K562 (cell line): ENCODE measurements around the gene NET1. TPM values are rescaled to one million over a fixed set of nuclear protein-coding genes. Genes with fewer than 3 reads are reported as not detected.

ENCODE experiments used
- BRD9 ChIP-seq: fragments of 450-650 bp; IDR thresholded peaks from 2 replicates; pipeline ENCODE4 v1.6.1; 2018; ENCODE audit warnings: low read depth; ENCODE audit not compliant: partially characterized antibody
- CBFA2T2 ChIP-seq: fragments of 450-650 bp; conservative IDR thresholded peaks from 2 replicates; pipeline ENCODE4 v1.6.1; 2017; ENCODE audit warnings: mild to moderate bottlenecking
- CXXC5 ChIP-seq: fragments of 250-450 bp; sonication (Bioruptor Pico); IDR thresholded peaks from 2 replicates; pipeline ENCODE4 v1.8.0; 2022; ENCODE audit warnings: inconsistent platforms, mild to moderate bottlenecking, moderate library complexity
- GTF2F1 ChIP-seq: IDR thresholded peaks from 2 replicates; pipeline ENCODE4 v1.6.1; 2011; ENCODE audit warnings: low read depth, low read length, improper control_type of control experiment
- HDAC1 ChIP-seq, 2 experiments: fragments of 450-650 bp; IDR thresholded peaks; 2 replicates each; pipeline ENCODE4 v1.6.1; 2016 to 2017; ENCODE audit warnings: inconsistent platforms in 1 of 2, mild to moderate bottlenecking in 1 of 2, moderate library complexity in 1 of 2
- KDM4B ChIP-seq, 2 experiments: fragments of 450-650 bp in 1 of 2; sonication (generic) in 1 of 2; IDR thresholded peaks; 2 replicates each; pipeline ENCODE4 v1.6.1; 2016 to 2017; ENCODE audit warnings: borderline replicate concordance in 2 of 2, antibody characterized with exemption in 1 of 2, low read depth in 1 of 2, mild to moderate bottlenecking in 1 of 2
- KLF10 ChIP-seq: fragments of 250-450 bp; sonication (Bioruptor Pico); IDR thresholded peaks from 2 replicates; pipeline ENCODE4 v1.6.1; 2021; ENCODE audit warnings: matching md5 sums
- NONO ChIP-seq, 2 experiments: fragments of 200-400 bp in 1 of 2; fragments of 450-650 bp in 1 of 2; formaldehyde crosslinking in 1 of 2; IDR thresholded peaks; 2 replicates each; pipeline ENCODE4 v1.6.1; 2017; ENCODE audit warnings: low read depth in 2 of 2, mild to moderate bottlenecking in 2 of 2, moderate library complexity in 2 of 2, low read length in 1 of 2
- PRMT5 ChIP-seq: sonication (generic); formaldehyde crosslinking; IDR thresholded peaks from 2 replicates; pipeline ENCODE4 v1.5.0; 2020; ENCODE audit warnings: missing genetic modification reagents
- RNF2 ChIP-seq: sonication (generic); IDR thresholded peaks from 2 replicates; pipeline ENCODE4 v1.6.1; 2016
- SMARCC2 ChIP-seq: fragments of 450-650 bp; IDR thresholded peaks from 2 replicates; pipeline ENCODE4 v1.6.1; 2017; ENCODE audit warnings: antibody characterized with exemption, moderate library complexity, mild to moderate bottlenecking, low read depth
- SRSF3 ChIP-seq: fragments of 200-400 bp; formaldehyde crosslinking; IDR thresholded peaks from 2 replicates; pipeline ENCODE4 v1.6.1; 2016; ENCODE audit warnings: mild to moderate bottlenecking, low read length, moderate library complexity; ENCODE audit not compliant: insufficient read depth
- ZNF75A ChIP-seq: fragments of 450-650 bp; formaldehyde crosslinking; IDR thresholded peaks from 2 replicates; pipeline ENCODE4 v1.4.0; 2020; ENCODE audit warnings: mild to moderate bottlenecking
- ZNF766 ChIP-seq: fragments of 200-800 bp; sonication (Bioruptor generic); conservative IDR thresholded peaks from 2 replicates; pipeline ENCODE4 v1.6.1; 2016; ENCODE audit warnings: missing genetic modification characterization, missing compliant biosample characterization
- polyA plus RNA-seq, 8 experiments: library from polyadenylated mRNA; depleted of rRNA in 4 of 8; stranded (reverse) in 5 of 8; unstranded in 3 of 8; fragments of >200 nt; fragmentation: Nextera tagmentation in 2 of 8; fragmentation: Illumina TruSeq in 1 of 8; extraction: Ambion mirVana in 2 of 8; extraction: Trizol in 1 of 8; gene quantifications; 2 replicates each; pipeline versions ENCODE4 v1.2.1 to v1.2.3, GENCODE V29; 2011 to 2014; ENCODE audit warnings: inconsistent platforms in 1 of 8, missing spikeins in 1 of 8
- total RNA-seq, 7 experiments: library from RNA; depleted of rRNA in 6 of 7; stranded (reverse); fragments of >200 nt in 6 of 7; fragmentation: Illumina TruSeq in 2 of 7; extraction: Trizol in 2 of 7; gene quantifications; 2 replicates each; pipeline versions ENCODE4 v1.2.1 to v1.2.3, GENCODE V29; 2011 to 2021; ENCODE audit warnings: low replicate concordance in 1 of 7
- TF ChIP-seq, protein P1 (sequence below): fragments of 250-450 bp; sonication (Bioruptor Pico); IDR thresholded peaks from 2 replicates; pipeline ENCODE4 v1.4.0; 2020; ENCODE audit warnings: mild to moderate bottlenecking, moderate library complexity, borderline replicate concordance
- TF ChIP-seq, protein P2 (sequence below): sonication (generic); formaldehyde crosslinking; IDR thresholded peaks from 2 replicates; pipeline ENCODE4 v1.8.1; 2023; ENCODE audit warnings: mild to moderate bottlenecking, missing genetic modification reagents
- TF ChIP-seq, protein P3 (sequence below): fragments of 450-650 bp; formaldehyde crosslinking; IDR thresholded peaks from 2 replicates; pipeline ENCODE4 v1.4.0; 2020; ENCODE audit warnings: mild to moderate bottlenecking, moderate library complexity
- TF ChIP-seq, protein P4 (sequence below): fragments of 450-650 bp; conservative IDR thresholded peaks from 2 replicates; pipeline ENCODE4 v1.6.1; 2016; ENCODE audit warnings: missing genetic modification characterization, low read depth, mild to moderate bottlenecking, control low read depth, missing compliant biosample characterization

NET1 gene
- total and polyA plus RNA-seq, 9 of the 15 experiments (the other 6 are each of a cell fraction or from before 2014, with no cell fraction given): 47.4 to 258 (median 106) TPM

DNA sequence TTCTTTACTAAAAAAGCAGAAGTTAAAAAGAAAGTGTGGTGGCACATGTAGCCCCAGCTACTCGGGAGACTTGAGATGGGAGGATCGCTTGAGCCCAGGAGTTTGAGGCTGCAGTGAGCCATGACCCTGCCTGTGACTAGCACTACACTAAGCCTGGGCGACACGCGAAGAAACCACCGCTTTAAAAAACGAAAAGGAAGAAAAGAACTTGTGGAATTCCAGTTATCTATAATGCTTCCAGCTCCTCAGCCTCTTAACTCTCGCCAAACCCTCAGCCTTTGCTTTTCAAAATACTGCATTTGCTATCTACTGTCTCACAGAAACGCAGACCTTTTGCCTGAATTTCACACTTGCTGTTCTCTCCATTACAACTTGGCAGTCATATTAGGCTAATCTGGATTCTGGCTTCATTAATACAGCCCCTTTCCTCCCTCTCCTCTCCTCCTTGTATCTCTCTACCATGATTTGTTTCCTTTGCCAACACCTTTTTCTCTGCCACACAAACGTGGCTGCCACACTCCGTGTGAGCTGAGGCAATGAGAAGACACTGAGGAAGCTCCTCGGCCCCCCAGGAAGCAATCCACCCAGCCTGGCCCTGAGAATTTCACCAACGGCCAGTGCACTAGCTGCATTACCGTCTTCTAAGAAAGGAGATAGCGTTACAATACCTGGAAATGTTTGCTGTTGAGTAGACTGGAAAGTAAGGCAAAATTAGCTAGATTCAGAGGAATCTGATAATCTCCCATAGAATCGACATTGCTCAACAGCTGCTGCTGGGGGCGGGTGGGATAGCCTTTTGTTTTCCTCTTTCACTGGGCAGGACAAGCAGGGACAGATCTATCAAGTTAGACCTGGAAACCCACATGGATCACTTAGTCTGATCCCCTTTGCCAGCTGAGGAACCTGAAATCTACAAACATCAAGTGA is 49.8 kb downstream of the NET1 start (continued):
- TF ChIP-seq BRD9: peak; percentile 31
- TF ChIP-seq CBFA2T2: no peak
- no peak for TF ChIP-seq SRSF3
- TF ChIP-seq PRMT5 (CRISPR knock-in tag): no peak
- no peak for TF ChIP-seq GTF2F1
- TF ChIP-seq, protein P1, sequence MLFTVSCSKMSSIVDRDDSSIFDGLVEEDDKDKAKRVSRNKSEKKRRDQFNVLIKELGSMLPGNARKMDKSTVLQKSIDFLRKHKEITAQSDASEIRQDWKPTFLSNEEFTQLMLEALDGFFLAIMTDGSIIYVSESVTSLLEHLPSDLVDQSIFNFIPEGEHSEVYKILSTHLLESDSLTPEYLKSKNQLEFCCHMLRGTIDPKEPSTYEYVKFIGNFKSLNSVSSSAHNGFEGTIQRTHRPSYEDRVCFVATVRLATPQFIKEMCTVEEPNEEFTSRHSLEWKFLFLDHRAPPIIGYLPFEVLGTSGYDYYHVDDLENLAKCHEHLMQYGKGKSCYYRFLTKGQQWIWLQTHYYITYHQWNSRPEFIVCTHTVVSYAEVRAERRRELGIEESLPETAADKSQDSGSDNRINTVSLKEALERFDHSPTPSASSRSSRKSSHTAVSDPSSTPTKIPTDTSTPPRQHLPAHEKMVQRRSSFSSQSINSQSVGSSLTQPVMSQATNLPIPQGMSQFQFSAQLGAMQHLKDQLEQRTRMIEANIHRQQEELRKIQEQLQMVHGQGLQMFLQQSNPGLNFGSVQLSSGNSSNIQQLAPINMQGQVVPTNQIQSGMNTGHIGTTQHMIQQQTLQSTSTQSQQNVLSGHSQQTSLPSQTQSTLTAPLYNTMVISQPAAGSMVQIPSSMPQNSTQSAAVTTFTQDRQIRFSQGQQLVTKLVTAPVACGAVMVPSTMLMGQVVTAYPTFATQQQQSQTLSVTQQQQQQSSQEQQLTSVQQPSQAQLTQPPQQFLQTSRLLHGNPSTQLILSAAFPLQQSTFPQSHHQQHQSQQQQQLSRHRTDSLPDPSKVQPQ (CRISPR knock-in tag): no peak
- no peak for TF ChIP-seq KLF10 (CRISPR knock-in tag)
- TF ChIP-seq, protein P2, sequence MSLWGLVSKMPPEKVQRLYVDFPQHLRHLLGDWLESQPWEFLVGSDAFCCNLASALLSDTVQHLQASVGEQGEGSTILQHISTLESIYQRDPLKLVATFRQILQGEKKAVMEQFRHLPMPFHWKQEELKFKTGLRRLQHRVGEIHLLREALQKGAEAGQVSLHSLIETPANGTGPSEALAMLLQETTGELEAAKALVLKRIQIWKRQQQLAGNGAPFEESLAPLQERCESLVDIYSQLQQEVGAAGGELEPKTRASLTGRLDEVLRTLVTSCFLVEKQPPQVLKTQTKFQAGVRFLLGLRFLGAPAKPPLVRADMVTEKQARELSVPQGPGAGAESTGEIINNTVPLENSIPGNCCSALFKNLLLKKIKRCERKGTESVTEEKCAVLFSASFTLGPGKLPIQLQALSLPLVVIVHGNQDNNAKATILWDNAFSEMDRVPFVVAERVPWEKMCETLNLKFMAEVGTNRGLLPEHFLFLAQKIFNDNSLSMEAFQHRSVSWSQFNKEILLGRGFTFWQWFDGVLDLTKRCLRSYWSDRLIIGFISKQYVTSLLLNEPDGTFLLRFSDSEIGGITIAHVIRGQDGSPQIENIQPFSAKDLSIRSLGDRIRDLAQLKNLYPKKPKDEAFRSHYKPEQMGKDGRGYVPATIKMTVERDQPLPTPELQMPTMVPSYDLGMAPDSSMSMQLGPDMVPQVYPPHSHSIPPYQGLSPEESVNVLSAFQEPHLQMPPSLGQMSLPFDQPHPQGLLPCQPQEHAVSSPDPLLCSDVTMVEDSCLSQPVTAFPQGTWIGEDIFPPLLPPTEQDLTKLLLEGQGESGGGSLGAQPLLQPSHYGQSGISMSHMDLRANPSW (CRISPR knock-in tag): no peak
- TF ChIP-seq, protein P3, sequence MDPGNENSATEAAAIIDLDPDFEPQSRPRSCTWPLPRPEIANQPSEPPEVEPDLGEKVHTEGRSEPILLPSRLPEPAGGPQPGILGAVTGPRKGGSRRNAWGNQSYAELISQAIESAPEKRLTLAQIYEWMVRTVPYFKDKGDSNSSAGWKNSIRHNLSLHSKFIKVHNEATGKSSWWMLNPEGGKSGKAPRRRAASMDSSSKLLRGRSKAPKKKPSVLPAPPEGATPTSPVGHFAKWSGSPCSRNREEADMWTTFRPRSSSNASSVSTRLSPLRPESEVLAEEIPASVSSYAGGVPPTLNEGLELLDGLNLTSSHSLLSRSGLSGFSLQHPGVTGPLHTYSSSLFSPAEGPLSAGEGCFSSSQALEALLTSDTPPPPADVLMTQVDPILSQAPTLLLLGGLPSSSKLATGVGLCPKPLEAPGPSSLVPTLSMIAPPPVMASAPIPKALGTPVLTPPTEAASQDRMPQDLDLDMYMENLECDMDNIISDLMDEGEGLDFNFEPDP (CRISPR knock-in tag): no peak
- TF ChIP-seq ZNF766 (CRISPR knock-in tag): peak; percentile 47; the same call in 1 of the 2 replicates
- TF ChIP-seq HDAC1 (IDR thresholded peaks at IDR 0.05): peak; percentile 16 to 53; a peak in 1 of 4 replicates
- no peak; a peak in 1 of 4 replicates for TF ChIP-seq KDM4B (IDR thresholded peaks at IDR 0.05; ENCODE audit: borderline replicate concordance in 2 of 2, low read depth in 1 of 2)
- TF ChIP-seq SMARCC2: 0 out of 2 replicates have a peak, but pooled peaks have one; percentile 60
- TF ChIP-seq ZNF75A (CRISPR knock-in tag): no peak
- no peak for TF ChIP-seq NONO (IDR thresholded peaks at IDR 0.05; ENCODE audit: low read depth in 2 of 2, low read length in 1 of 2)
- TF ChIP-seq RNF2: peak; percentile 94; the same call in 1 of the 2 replicates
- TF ChIP-seq, protein P4, sequence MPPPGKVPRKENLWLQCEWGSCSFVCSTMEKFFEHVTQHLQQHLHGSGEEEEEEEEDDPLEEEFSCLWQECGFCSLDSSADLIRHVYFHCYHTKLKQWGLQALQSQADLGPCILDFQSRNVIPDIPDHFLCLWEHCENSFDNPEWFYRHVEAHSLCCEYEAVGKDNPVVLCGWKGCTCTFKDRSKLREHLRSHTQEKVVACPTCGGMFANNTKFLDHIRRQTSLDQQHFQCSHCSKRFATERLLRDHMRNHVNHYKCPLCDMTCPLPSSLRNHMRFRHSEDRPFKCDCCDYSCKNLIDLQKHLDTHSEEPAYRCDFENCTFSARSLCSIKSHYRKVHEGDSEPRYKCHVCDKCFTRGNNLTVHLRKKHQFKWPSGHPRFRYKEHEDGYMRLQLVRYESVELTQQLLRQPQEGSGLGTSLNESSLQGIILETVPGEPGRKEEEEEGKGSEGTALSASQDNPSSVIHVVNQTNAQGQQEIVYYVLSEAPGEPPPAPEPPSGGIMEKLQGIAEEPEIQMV (tag): peak; percentile 26; the same call in 1 of the 2 replicates
- peak; percentile 89 for TF ChIP-seq CXXC5 (CRISPR knock-in tag)
